Astrocyte (in vitro differentiated cells and primary cell): ENCODE results near the gene ADNP. TPM values are rescaled to one million over a fixed set of nuclear protein-coding genes. Genes with fewer than 3 reads are reported as not detected.

Source experiments
- DNase-seq: peaks from one replicate; pipeline ENCODE4 v3.0.0-alpha.2; 2010; ENCODE audit warnings: low read depth
- FAIRE-seq: peaks from 2 replicates; lab custom pipeline; 2011; peaks lifted over from hg19 to GRCh38; lab: Jason Lieb, UNC
- H2AFZ ChIP-seq: 2 replicates; pipeline ENCODE4 v1.6.0; 2012; ENCODE audit warnings: low read depth, low read length, inconsistent platforms
- H3K27ac ChIP-seq: 2 replicates; pipeline ENCODE4 v1.5.1; 2011; ENCODE audit warnings: low read depth, low read length, inconsistent platforms
- H3K27me3 ChIP-seq: 2 replicates; pipeline ENCODE4 v1.6.0; 2011; ENCODE audit warnings: low read length, inconsistent platforms; ENCODE audit not compliant: insufficient read depth
- H3K36me3 ChIP-seq: 2 replicates; pipeline ENCODE4 v1.5.1; 2011; ENCODE audit warnings: low read length, inconsistent platforms; ENCODE audit not compliant: insufficient read depth
- H3K4me1 ChIP-seq: 2 replicates; pipeline ENCODE4 v1.5.1; 2011; ENCODE audit warnings: low read length, inconsistent platforms; ENCODE audit not compliant: insufficient read depth
- H3K4me2 ChIP-seq: 2 replicates; pipeline ENCODE4 v1.6.0; 2012; ENCODE audit warnings: low read length, inconsistent platforms
- H3K4me3 ChIP-seq: 2 replicates; pipeline ENCODE4 v1.5.1; 2011; ENCODE audit warnings: low read depth, mild to moderate bottlenecking, low read length, inconsistent platforms; ENCODE audit not compliant: insufficient read depth
- H3K79me2 ChIP-seq: 2 replicates; pipeline ENCODE4 v1.6.0; 2012; ENCODE audit warnings: mild to moderate bottlenecking, low read length, inconsistent platforms; ENCODE audit not compliant: insufficient read depth
- H3K9ac ChIP-seq: 2 replicates; pipeline ENCODE4 v1.6.0; 2012; ENCODE audit warnings: mild to moderate bottlenecking, low read length, inconsistent platforms
- H3K9me3 ChIP-seq: 2 replicates; pipeline ENCODE4 v1.5.1; 2012; ENCODE audit warnings: low read depth, mild to moderate bottlenecking, low read length, inconsistent platforms; ENCODE audit not compliant: insufficient read depth
- H4K20me1 ChIP-seq: 2 replicates; pipeline ENCODE4 v1.6.0; 2012; ENCODE audit warnings: low read length, inconsistent platforms; ENCODE audit not compliant: insufficient read depth
- H3K27ac Mint-ChIP-seq: one replicate; pipeline ENCODE4 v1.8.0; 2021; ENCODE audit warnings: mild to moderate bottlenecking, mixed read lengths; ENCODE audit not compliant: unreplicated experiment
- H3K27me3 Mint-ChIP-seq: one replicate; pipeline ENCODE4 v1.8.0; 2021; ENCODE audit warnings: low read depth, mixed read lengths; ENCODE audit not compliant: unreplicated experiment
- H3K36me3 Mint-ChIP-seq: one replicate; pipeline ENCODE4 v1.8.0; 2021; ENCODE audit warnings: low read depth, mixed read lengths; ENCODE audit not compliant: unreplicated experiment
- H3K4me1 Mint-ChIP-seq: one replicate; pipeline ENCODE4 v1.8.0; 2021; ENCODE audit warnings: low read depth, mixed read lengths; ENCODE audit not compliant: unreplicated experiment
- H3K4me3 Mint-ChIP-seq: one replicate; pipeline ENCODE4 v1.8.0; 2021; ENCODE audit warnings: mild to moderate bottlenecking, moderate library complexity, mixed read lengths; ENCODE audit not compliant: unreplicated experiment
- H3K9me3 Mint-ChIP-seq: one replicate; pipeline ENCODE4 v1.8.0; 2021; ENCODE audit warnings: mild to moderate bottlenecking, mixed read lengths; ENCODE audit not compliant: unreplicated experiment
- CTCF ChIP-seq: IDR thresholded peaks from 2 replicates; pipeline ENCODE4 v1.5.1; 2011; ENCODE audit warnings: low read depth, mild to moderate bottlenecking, inconsistent platforms, low read length, moderate library complexity; ENCODE audit not compliant: insufficient read depth
- EZH2 ChIP-seq: IDR thresholded peaks from 2 replicates; pipeline ENCODE4 v1.6.1; 2012; ENCODE audit warnings: mild to moderate bottlenecking, low read length, inconsistent platforms; ENCODE audit not compliant: insufficient read depth
- total RNA-seq: library from RNA; stranded (reverse); gene quantifications from 2 replicates; pipeline ENCODE4 v1.2.1, GENCODE V29; 2021

ADNP gene
- total RNA-seq, 1 donor from 2014 or later, result 72.1 TPM

- H3K9me3 Mint-ChIP-seq, result no peaks in the 10 kb centered on the region
- peaks cover 5% of the 10 kb centered on the region for H3K4me1 Mint-ChIP-seq
- H3K4me3 ChIP-seq, result no peak overlapping the region
- no peaks in the 10 kb centered on the region for H3K4me1 ChIP-seq
- H3K9me3 ChIP-seq, result no peaks in the 10 kb centered on the region
- peaks cover 6% of the 10 kb centered on the region for H4K20me1 ChIP-seq
- no peak overlapping the region for H3K27ac ChIP-seq
- DNase-seq (no peak), FAIRE-seq (no peak)
- no peak overlapping the region for H3K4me3 Mint-ChIP-seq
- H3K27me3 ChIP-seq, result no peaks in the 10 kb centered on the region
- no peaks in the 10 kb centered on the region for H3K36me3 ChIP-seq
- no peak overlapping the region for H2AFZ ChIP-seq
- TF ChIP-seq CTCF (no peak), EZH2 (no peak)
- no peak overlapping the region for H3K4me2 ChIP-seq
- peaks cover 4% of the 10 kb centered on the region for H3K36me3 Mint-ChIP-seq
- H3K79me2 ChIP-seq, result no peaks in the 10 kb centered on the region
- no peaks in the 10 kb centered on the region for H3K27me3 Mint-ChIP-seq
- H3K9ac ChIP-seq, result no peak overlapping the region
- no peak overlapping the region for H3K27ac Mint-ChIP-seq
Observed at GRCh38 chr20:50856475-50857041, 74.7 kb downstream of the ADNP start.

GRCh38 chr20:50855498-50856474 lies 75.5 kb downstream of the ADNP start:
- Histone ChIP-seq H4K20me1 (peaks cover 6% of the 10 kb centered on the region), H3K4me3 (no peak overlapping the region), H2AFZ (no peak overlapping the region), H3K9ac (no peak overlapping the region), H3K27ac (no peak overlapping the region), H3K4me2 (no peak overlapping the region), H3K27me3 (no peaks in the 10 kb centered on the region), H3K9me3 (no peaks in the 10 kb centered on the region), H3K79me2 (no peaks in the 10 kb centered on the region), H3K4me1 (no peaks in the 10 kb centered on the region), H3K36me3 (no peaks in the 10 kb centered on the region)
- H3K9me3 Mint-ChIP-seq, result no peaks in the 10 kb centered on the region
- FAIRE-seq (no peak), DNase-seq (no peak)
- TF ChIP-seq CTCF (no peak), EZH2 (no peak)
- peaks cover 4% of the 10 kb centered on the region for H3K36me3 Mint-ChIP-seq
- H3K4me3 Mint-ChIP-seq, result no peak overlapping the region
- H3K27me3 Mint-ChIP-seq, result no peaks in the 10 kb centered on the region
- peaks cover 5% of the 10 kb centered on the region for H3K4me1 Mint-ChIP-seq
- no peak overlapping the region for H3K27ac Mint-ChIP-seq
